HG02938 (cell line): ENCODE data around the gene CRIP3.
"Not testable (repeated sequence)": the region's sequence is repeated elsewhere in the genome, so short reads cannot be mapped to it uniquely, and the experiment has no call there.

Experiments used
- ATAC-seq: cut with Tn5 transposase; IDR thresholded peaks from one replicate; pipeline ENCODE4 v1.9.1; 2021; ENCODE audit warnings: mild to moderate bottlenecking, moderate library complexity; ENCODE audit not compliant: unreplicated experiment

CRIP3 gene

DNA sequence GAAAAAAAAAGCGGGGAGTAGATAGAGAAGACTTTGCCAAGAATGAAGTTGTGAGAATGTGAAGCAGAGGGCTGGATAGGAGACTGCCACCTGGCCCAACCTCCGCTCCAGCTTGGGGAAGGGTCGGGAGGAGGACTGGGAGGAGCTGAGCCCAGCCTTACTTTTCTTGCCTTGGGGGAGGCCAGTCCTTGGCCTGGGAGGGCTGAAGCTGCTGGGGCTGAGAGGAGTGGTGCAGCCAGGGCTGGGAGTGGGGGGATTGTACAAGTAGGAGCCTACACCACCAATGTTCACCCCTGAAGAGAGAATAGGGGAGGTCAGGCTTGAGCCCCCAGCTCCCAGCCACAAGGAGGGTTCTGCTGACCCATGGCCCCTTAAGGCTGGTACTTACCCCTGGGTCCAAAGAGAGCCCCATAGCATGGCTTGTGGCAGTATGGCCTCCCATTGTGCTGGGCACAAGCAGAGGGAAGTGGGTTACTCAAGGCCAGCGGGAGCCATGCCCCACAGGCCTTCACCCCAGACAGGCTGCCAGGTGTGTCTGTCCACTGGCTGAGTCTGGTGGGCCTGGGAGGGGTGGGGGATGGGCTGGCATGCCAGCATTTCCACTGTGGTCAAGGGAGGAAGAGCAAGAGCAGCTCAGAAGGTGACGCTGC, 1.1 kb downstream of the CRIP3 start:
- no peak for ATAC-seq

- no peak for ATAC-seq
These were observed 2.5 kb downstream of the CRIP3 start for GRCh38 chr6:43306086-43306485.

DNA sequence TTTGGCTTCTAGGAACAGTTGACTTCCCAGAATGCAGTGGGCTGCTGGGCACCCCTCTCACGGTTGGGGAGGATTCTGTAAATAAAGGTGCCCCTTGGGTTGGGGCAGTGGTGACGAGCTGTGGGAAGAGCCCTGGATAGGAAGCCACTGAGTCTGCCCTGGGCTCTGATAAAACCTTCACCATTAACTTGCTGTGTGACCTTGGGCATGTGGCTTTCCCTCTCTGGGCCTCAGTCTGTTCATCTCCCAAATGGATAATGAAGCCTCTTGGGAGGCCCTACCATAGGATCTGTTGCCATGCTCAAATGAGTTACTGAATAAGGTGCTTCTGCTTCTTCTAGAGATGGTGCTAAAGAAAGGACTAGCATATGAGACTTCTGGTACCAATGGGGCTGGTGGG, 3.7 kb downstream of the CRIP3 start:
- ATAC-seq: no peak

GRCh38 chr6:43304361-43304760, 4.3 kb downstream of the CRIP3 start:
- ATAC-seq: no peak

DNA sequence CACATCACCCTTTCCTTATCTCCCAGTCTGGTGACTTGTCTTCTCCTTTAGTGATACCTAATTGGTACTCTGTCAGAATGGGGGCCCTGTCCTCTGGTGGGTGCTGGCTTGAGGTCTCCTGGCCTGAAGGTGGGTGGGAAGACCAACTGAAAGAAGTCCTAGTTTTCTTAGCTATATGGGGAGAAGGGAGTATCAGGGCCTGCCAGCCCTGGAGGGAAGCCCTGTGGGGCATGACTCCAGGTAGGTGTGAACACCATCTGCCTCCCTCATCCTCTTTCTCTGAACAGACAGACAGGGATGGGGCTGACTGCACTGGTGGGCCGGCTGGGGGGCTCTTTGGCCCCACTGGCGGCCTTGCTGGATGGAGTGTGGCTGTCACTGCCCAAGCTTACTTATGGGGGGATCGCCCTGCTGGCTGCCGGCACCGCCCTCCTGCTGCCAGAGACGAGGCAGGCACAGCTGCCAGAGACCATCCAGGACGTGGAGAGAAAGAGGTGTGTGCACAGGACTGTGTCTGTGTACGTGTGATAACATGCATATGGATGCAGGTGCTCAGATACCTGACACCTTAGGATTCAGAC, 4.8 kb downstream of the CRIP3 start:
- no peak for ATAC-seq

DNA sequence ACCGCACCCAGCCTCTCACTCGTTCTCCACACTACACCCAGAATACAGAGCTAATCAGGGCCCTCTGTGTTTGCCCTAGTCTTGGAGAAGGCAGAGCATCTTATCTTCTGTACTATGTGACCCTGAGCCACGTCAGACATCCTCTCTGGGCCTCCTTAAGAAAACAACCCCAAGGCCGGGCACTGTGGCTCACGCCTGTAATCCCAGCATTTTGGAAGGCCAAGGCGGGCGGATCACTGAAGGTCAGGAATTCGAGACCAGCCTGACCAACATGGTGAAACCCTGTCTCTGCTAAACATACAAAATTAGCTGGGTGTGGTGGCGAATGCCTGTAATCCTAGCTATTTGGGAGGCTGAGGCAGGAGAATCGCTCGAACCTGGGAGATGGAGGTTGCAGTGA, 5.6 kb downstream of the CRIP3 start:
- not testable (repeated sequence) for ATAC-seq

DNA sequence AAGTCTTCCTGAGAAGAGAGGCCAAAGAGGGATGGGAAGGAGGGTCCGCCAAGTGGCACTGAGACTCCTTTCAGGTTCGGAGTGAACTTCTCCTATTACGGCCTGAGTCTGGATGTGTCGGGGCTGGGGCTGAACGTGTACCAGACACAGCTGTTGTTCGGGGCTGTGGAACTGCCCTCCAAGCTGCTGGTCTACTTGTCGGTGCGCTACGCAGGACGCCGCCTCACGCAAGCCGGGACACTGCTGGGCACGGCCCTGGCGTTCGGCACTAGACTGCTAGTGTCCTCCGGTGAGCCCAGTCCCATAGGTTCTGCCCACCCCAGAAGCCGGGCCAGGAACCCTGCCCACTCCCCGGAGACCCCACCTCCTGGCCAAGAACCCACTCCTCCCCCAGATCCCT, 6.5 kb downstream of the CRIP3 start:
- no peak for ATAC-seq

DNA sequence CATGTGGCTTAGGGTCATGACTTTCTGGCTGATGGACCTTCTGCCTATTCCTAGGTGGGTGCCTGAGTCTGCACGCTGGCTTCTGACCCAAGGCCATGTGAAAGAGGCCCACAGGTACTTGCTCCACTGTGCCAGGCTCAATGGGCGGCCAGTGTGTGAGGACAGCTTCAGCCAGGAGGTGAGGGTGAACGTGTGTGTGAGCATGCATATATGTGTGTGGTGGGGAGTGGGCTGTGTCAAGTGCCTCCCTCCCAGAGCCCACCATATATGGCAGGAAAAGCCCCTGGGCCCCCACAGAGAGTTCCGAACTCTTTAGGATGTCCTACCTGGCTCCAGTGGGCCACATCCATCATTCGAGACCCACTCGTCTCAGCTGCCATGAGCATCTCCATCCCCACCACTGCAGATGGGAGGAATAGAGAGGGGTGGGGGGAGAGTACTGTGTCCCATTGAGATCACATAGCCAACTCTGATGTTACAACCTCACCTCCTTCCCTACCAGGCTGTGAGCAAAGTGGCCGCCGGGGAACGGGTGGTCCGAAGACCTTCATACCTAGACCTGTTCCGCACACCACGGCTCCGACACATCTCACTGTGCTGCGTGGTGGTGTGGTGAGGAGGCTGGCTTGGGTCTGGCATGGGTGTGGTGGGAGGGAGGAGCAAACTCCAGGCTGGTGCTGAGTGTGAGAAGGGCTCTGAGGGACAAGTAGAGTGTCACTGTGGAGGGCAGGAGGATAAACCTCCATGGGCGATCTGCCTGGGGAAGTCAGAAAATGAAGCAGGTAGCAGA, 7.3 kb downstream of the CRIP3 start:
- no peak for ATAC-seq

DNA sequence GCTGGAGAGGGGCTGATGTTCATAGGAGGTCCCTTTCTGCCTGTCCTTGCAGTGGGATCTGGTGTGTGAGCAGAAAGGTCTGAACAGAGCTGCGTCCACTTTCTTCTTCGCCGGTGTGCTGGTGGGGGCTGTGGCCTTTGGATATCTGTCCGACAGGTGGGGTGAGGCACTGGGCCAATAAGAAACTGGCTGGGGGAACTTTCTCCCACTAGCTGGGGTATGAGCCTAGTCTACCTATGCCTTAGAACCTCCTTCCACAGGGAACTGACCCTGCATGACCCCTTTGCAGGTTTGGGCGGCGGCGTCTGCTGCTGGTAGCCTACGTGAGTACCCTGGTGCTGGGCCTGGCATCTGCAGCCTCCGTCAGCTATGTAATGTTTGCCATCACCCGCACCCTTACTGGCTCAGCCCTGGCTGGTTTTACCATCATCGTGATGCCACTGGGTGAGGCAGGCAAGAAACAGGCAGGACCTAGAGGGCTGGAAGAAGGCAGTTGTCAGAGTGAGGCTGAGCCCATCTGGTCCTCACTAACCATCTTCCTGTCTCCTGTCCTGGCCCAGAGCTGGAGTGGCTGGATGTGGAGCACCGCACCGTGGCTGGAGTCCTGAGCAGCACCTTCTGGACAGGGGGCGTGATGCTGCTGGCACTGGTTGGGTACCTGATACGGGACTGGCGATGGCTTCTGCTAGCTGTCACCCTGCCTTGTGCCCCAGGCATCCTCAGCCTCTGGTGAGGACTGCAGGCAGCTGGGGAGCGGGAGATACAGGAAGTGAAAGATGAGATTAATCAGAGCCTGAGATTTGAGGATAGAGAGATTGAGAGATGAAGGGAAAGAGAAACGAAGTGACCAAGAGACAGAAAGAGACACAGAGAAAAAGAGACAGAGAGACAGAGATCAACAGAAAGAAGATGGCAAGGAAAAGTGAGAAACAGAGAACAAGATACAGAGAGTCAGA, 9.0 kb downstream of the CRIP3 start:
- ATAC-seq: no peak

DNA sequence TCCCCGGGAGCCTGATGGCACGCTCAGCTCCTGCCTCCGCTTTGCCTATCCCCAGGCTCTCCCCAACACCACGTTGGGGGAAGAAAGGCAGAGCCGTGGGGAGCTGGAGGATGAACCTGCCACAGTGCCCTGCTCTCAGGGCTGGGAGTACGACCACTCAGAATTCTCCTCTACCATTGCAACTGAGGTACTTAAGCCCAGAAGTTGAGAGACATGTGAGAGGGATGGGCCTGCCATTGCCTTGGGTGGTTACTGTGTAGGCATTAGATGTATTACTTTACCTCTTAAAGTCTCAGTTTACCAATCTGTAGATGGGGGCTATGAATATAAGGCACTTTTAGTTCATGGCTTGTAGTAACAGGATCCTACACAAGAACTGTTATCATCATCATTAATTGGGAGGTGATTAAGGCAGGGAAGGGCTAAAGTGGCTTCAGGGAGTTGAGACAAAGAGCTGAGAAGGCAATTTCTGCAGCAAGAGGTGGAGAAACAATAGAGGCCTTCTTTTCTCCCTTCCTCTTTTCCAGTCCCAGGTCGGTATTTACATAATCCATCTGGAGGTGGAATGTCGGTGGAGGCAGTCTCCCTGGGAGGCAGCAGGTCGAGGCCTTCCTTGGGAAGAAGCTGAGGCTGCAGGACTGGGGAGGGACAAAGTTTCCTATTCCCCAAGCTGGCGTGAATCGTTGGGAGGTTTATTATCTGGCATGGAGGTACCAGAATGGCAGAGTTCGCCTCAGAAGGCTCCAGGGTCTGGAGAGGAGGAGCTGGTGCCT, 9.9 kb downstream of the CRIP3 start:
- no peak for ATAC-seq

DNA sequence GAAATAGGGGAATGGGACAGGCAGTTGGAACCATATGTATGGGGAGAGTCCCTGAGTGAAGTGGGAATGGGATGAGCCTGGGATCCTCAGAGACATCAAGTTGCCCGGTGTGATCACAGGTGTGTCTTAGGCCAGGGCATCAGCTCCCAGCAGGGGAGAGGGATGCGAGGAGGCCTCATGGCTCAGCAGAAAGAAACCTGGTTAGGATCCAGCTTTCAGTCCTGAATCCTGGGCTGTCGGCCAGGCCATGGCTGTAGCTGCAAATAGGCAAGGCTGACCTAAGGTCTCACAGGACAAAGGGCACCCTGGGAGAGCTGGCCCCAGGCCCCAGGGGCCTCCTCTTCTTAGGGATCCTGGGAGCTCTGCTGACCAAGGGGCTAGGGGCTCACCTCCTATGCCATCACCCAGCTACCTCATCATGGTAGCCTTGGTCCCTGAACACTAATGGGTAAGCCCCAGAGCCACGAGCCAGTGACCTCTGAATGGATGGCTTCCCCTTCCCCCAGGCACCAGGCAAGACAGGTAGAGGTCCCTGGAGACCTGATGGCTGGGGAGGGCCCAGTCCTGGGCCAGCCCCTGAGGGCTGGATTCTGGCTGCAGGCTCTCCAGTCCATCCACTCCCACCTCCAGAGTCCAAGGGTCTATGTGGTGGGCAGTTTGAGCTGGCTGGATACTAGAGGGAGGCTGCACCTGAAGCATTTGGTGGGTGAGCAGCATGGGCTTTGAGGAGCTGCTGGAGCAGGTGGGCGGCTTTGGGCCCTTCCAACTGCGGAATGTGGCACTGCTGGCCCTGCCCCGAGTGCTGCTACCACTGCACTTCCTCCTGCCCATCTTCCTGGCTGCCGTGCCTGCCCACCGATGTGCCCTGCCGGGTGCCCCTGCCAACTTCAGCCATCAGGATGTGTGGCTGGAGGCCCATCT, 10.7 kb downstream of the CRIP3 start, which contains the start of gene SLC22A7:
Gene SLC22A7, plus strand, starts transcription at position 617 of the 921 bp plus-strand sequence. Its CDS starts 99 bp downstream, at position 716.
- no peak for ATAC-seq

- ATAC-seq: no peak
These were observed 11.7 kb downstream of the CRIP3 start for GRCh38 chr6:43296780-43297497.

GRCh38 chr6:43295456-43295855, 13.2 kb downstream of the CRIP3 start:
- ATAC-seq: no peak

- ATAC-seq: no peak
These were observed 14.1 kb downstream of the CRIP3 start for GRCh38 chr6:43294536-43294935.

- ATAC-seq: no peak
These were observed 14.9 kb downstream of the CRIP3 start for GRCh38 chr6:43293698-43294097.

GRCh38 chr6:43292763-43293318, 15.8 kb downstream of the CRIP3 start:
- no peak for ATAC-seq

DNA sequence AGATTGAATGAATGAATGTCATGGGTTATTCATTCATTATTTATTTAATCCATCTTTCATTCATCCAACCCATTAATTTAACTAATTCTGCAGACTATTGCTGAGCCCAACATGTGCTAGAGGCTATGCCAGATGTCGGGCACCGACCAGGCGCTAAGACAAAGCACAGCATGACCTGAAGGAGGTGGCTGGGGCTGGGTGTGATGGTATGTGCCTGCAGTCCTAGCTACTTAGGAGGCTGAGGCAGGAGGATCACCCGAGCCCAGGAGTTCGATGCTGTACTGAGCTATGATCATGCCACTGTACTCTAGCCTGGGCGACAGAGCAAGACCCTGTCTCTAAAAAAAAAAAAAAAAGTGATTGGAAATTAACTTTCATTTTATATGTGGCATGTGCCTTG, 16.3 kb downstream of the CRIP3 start:
- no peak for ATAC-seq

- no peak for ATAC-seq
These were observed 16.9 kb downstream of the CRIP3 start for GRCh38 chr6:43291708-43292107.
